Measurements from ENCODE around the gene ABHD12B. TPM values are rescaled to one million over a fixed set of nuclear protein-coding genes. Genes with fewer than 3 reads are reported as not detected.

The ABHD12B gene
- total RNA-seq, 1 experiment from 2014 or later: not detected

DNA sequence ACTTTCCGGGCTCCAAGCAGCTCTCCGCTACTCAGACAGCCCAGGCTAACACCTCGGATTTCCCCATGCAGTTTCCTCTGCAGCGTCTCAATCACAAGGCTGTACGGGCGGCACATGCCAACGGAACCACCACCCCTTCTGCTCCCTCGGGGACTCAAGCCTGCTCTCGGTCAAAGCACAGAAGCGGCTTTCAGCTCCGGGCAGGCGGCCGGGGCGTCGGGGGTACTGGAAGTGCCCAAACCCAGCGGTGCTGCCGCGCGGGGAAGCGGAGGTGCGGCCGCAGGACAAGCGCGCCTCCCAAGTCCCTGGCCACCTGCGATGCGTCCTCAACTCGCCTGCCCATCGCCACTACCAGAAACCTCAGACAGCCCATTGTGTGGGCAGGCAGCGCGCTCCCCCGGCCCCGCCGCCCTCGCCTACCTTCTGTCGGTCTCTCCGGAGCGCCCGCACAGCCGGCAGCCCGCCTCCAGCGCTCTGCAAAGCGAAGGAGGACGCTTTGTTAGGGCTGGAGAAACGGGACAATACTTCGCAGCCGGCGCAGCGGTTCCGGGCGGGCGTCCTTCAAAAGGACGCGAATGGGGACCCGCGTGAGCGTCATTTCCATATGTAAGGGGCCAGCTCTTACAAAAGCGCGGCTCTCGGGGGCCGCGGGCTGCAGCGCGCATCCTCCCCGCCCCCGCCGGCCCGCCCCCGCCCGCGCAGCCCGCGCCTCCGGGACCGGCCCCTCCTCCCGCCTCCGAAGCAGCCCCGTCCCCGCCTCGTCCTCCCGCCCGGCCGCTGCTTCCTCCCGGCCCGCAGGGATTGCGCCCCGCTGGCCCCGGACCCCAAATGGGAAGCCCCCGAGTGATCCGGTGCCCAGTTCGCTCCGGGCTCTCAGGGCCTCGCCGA, 41.6 kb upstream of the ABHD12B start:
- peak overlapping the region; percentile 63 to 75 for H3K4me3 ChIP-seq (ENCODE audit: low read depth in 2 of 2, low read length in 2 of 2)
- CTCF ChIA-PET: interaction anchor here (1.9 kb wide), 1 partner anchor 30 kb away, joined by 11 read pairs; no protein-coding TSS in a partner anchor
- intact Hi-C loops (cut with micrococcal nuclease; ENCODE audit: unreplicated experiment): no loop called here
- no peak overlapping the region for H3K27ac ChIP-seq (ENCODE audit: low read length)
- ATAC-seq (peak; percentile 70), DNase-seq (ENCODE audit: low read depth, low spot score) (no peak)
- no peaks in the 10 kb centered on the region for H3K27me3 ChIP-seq (ENCODE audit: control insufficient read depth, insufficient read depth, low read length)
- in situ Hi-C loops (cut with HindIII; ENCODE audit: low pct_unique_long_range_greater_than_20kb, low sequenced_read_pairs): no loop called here
- TF ChIP-seq POLR2AphosphoS5 (IDR thresholded peaks at IDR 0.05; ENCODE audit: low read depth, low read length): no peak
- TF ChIP-seq SIN3A (IDR thresholded peaks at IDR 0.05; ENCODE audit: borderline replicate concordance, insufficient read depth, low read depth, low read length): no peak
- TF ChIP-seq, protein P1, sequence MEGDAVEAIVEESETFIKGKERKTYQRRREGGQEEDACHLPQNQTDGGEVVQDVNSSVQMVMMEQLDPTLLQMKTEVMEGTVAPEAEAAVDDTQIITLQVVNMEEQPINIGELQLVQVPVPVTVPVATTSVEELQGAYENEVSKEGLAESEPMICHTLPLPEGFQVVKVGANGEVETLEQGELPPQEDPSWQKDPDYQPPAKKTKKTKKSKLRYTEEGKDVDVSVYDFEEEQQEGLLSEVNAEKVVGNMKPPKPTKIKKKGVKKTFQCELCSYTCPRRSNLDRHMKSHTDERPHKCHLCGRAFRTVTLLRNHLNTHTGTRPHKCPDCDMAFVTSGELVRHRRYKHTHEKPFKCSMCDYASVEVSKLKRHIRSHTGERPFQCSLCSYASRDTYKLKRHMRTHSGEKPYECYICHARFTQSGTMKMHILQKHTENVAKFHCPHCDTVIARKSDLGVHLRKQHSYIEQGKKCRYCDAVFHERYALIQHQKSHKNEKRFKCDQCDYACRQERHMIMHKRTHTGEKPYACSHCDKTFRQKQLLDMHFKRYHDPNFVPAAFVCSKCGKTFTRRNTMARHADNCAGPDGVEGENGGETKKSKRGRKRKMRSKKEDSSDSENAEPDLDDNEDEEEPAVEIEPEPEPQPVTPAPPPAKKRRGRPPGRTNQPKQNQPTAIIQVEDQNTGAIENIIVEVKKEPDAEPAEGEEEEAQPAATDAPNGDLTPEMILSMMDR (IDR thresholded peaks at IDR 0.05): no peak
- TF ChIP-seq TCF7L2 (IDR thresholded peaks at IDR 0.05; ENCODE audit: low read depth, low read length): no peak
- TF ChIP-seq, protein P2, sequence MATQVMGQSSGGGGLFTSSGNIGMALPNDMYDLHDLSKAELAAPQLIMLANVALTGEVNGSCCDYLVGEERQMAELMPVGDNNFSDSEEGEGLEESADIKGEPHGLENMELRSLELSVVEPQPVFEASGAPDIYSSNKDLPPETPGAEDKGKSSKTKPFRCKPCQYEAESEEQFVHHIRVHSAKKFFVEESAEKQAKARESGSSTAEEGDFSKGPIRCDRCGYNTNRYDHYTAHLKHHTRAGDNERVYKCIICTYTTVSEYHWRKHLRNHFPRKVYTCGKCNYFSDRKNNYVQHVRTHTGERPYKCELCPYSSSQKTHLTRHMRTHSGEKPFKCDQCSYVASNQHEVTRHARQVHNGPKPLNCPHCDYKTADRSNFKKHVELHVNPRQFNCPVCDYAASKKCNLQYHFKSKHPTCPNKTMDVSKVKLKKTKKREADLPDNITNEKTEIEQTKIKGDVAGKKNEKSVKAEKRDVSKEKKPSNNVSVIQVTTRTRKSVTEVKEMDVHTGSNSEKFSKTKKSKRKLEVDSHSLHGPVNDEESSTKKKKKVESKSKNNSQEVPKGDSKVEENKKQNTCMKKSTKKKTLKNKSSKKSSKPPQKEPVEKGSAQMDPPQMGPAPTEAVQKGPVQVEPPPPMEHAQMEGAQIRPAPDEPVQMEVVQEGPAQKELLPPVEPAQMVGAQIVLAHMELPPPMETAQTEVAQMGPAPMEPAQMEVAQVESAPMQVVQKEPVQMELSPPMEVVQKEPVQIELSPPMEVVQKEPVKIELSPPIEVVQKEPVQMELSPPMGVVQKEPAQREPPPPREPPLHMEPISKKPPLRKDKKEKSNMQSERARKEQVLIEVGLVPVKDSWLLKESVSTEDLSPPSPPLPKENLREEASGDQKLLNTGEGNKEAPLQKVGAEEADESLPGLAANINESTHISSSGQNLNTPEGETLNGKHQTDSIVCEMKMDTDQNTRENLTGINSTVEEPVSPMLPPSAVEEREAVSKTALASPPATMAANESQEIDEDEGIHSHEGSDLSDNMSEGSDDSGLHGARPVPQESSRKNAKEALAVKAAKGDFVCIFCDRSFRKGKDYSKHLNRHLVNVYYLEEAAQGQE (IDR thresholded peaks at IDR 0.05; ENCODE audit: insufficient read depth in 1 of 2, low read depth in 2 of 2, low read length in 1 of 2): no peak
- POLR2A ChIA-PET: interaction anchor here (0.6 to 0.7 kb wide), 2 partner anchors 9 to 248 kb away, joined by 3 to 5 read pairs; no protein-coding TSS in a partner anchor
- no TSS peak for BruUV-seq (replicated peaks)
- no peaks in the 10 kb centered on the region for H3K36me3 ChIP-seq (ENCODE audit: control insufficient read depth, insufficient read depth, low read length)
- H3K9me3 ChIP-seq (ENCODE audit: control insufficient read depth, insufficient read depth, low read depth, low read length): no peaks in the 10 kb centered on the region
- H3K4me1 ChIP-seq (ENCODE audit: control insufficient read depth, insufficient read depth, low read length): peaks cover 3% of the 10 kb centered on the region; the same call in 1 of the 2 replicates

DNA sequence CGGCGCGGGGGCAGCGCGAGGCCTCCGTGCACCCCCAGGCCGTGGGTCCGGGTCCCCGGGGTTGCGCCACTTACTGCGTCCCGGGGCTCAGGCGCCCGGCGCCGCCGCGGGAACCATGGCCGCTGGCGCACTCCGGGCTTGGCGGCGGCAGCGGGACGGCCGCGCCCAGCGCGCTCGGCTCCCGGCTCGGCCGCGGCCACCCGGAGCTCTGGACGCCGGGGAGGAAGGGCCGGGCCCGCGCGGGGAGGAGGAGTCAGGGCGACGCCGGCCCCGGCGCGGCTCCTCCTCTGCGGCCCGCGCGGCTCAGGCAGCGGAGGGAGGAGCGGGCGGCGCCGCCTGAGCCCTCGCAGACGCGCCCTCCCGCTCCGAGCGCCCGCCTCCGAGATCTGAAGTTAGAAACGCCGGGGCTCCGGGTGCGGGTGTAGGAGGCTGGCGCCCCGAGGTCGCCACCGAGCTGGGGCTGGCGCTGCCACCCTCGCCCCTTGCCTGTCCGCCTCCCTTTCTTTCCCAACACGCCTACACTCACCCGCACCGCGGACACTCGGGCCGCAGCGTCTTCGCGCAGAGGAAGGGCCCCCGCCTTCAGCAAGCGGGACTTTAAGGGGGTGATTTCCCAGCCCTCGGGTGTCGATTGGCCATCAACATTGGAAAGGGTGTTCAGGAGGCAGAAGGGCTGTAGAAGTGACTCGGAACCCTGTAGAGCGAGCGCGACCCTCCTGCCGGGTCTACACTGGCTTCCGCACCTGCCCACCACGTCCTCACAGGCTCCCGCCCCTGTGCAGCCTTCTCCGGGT, 40.7 kb upstream of the ABHD12B start, which contains the start of gene NIN:
Gene NIN (minus strand): TSS at position 231 of the 794 bp plus-strand sequence. CDS start 9,106 bp downstream, outside the sequence.
- no peak for DNase-seq (ENCODE audit: low read depth, low spot score)
- TF ChIP-seq TCF7L2 (IDR thresholded peaks at IDR 0.05; ENCODE audit: low read depth, low read length) (no peak), SIN3A (IDR thresholded peaks at IDR 0.05; ENCODE audit: borderline replicate concordance, insufficient read depth, low read depth, low read length) (peak; percentile 33; the same call in 1 of the 2 replicates), POLR2AphosphoS5 (IDR thresholded peaks at IDR 0.05; ENCODE audit: low read depth, low read length) (no peak)
- Histone ChIP-seq H3K27me3 (ENCODE audit: control insufficient read depth, insufficient read depth, low read length) (no peaks in the 10 kb centered on the region), H3K36me3 (ENCODE audit: control insufficient read depth, insufficient read depth, low read length) (no peaks in the 10 kb centered on the region), H3K27ac (ENCODE audit: low read length) (peak within 1 kb of the TSS; percentile 65), H3K9me3 (ENCODE audit: control insufficient read depth, insufficient read depth, low read depth, low read length) (no peaks in the 10 kb centered on the region), H3K4me1 (ENCODE audit: control insufficient read depth, insufficient read depth, low read length) (peaks cover 3% of the 10 kb centered on the region; the same call in 1 of the 2 replicates), H3K4me3 (ENCODE audit: low read depth in 2 of 2, low read length in 2 of 2) (peak within 1 kb of the TSS; percentile 75)
- POLR2A ChIA-PET: interaction anchor here (0.6 to 0.7 kb wide), 2 partner anchors 8 to 247 kb away, joined by 3 to 5 read pairs; no protein-coding TSS in a partner anchor
- BruUV-seq (replicated peaks): no TSS peak
- intact Hi-C loops (cut with micrococcal nuclease; ENCODE audit: unreplicated experiment): no loop called here
- ATAC-seq: peak; percentile 99
- in situ Hi-C loops (cut with HindIII; ENCODE audit: low pct_unique_long_range_greater_than_20kb, low sequenced_read_pairs): no loop called here
- CTCF ChIA-PET: no interaction called here

All from Panc1 (cell line).